ENCODE data around the gene EEFSEC. TPM values are rescaled to one million over a fixed set of nuclear protein-coding genes. Genes with fewer than 3 reads are reported as not detected.

The EEFSEC gene
- total RNA-seq, 1 experiment from 2014 or later: 9.5 TPM

- Histone ChIP-seq H3K27ac (ENCODE audit: insufficient read length, low read depth, low read length) (no peak overlapping the region), H2AK5ac (ENCODE audit: insufficient read length, low read length) (no peak overlapping the region), H4K20me1 (ENCODE audit: control insufficient read depth, insufficient read depth, insufficient read length) (no peaks in the 10 kb centered on the region), H3K79me2 (ENCODE audit: insufficient read depth, low read length) (no peaks in the 10 kb centered on the region), H2AFZ (ENCODE audit: low read length) (no peak overlapping the region), H3K14ac (ENCODE audit: insufficient read depth, low read length) (no peak overlapping the region), H3K23me2 (ENCODE audit: insufficient read length, low read depth, low read length, poor library complexity, severe bottlenecking) (no peaks in the 10 kb centered on the region), H4K8ac (replicated peaks; ENCODE audit: insufficient read length, low read depth, low read length) (no peak overlapping the region), H3T11ph (ENCODE audit: low read length) (no peak overlapping the region), H3K9ac (ENCODE audit: extremely low read depth, insufficient read length, low read length) (no peak overlapping the region), H2BK5ac (ENCODE audit: insufficient read length, low read length) (no peak overlapping the region), H3K18ac (ENCODE audit: insufficient read length, low read depth, low read length) (no peak overlapping the region), H2BK120ac (ENCODE audit: low read depth, low read length, poor library complexity, severe bottlenecking) (no peak overlapping the region), H3K23ac (ENCODE audit: insufficient read length, low read depth, low read length) (no peak overlapping the region), H2BK20ac (ENCODE audit: low read depth, low read length, poor library complexity, severe bottlenecking) (no peak overlapping the region), H3K4ac (ENCODE audit: low read depth, low read length) (no peak overlapping the region), H3K4me1 (ENCODE audit: insufficient read depth, low read length) (no peaks in the 10 kb centered on the region), H4K91ac (ENCODE audit: insufficient read length, low read depth, low read length) (no peak overlapping the region), H3K9me3 (ENCODE audit: control insufficient read depth, low read depth, low read length) (no peaks in the 10 kb centered on the region), H3K27me3 (ENCODE audit: insufficient read depth, low read length) (no peaks in the 10 kb centered on the region), H2BK15ac (ENCODE audit: low read depth, low read length) (no peak overlapping the region), H4K5ac (ENCODE audit: insufficient read length, low read depth, low read length) (no peak overlapping the region), H2BK12ac (ENCODE audit: insufficient read length, low read depth, low read length) (no peak overlapping the region), H3K4me2 (ENCODE audit: insufficient read depth, insufficient read length, low read length) (no peak overlapping the region), H3K79me1 (ENCODE audit: insufficient read depth, low read depth, low read length, poor library complexity, severe bottlenecking) (no peaks in the 10 kb centered on the region), H3K56ac (ENCODE audit: insufficient read length, low read depth, low read length) (no peak overlapping the region)
- TF ChIP-seq, protein P1, sequence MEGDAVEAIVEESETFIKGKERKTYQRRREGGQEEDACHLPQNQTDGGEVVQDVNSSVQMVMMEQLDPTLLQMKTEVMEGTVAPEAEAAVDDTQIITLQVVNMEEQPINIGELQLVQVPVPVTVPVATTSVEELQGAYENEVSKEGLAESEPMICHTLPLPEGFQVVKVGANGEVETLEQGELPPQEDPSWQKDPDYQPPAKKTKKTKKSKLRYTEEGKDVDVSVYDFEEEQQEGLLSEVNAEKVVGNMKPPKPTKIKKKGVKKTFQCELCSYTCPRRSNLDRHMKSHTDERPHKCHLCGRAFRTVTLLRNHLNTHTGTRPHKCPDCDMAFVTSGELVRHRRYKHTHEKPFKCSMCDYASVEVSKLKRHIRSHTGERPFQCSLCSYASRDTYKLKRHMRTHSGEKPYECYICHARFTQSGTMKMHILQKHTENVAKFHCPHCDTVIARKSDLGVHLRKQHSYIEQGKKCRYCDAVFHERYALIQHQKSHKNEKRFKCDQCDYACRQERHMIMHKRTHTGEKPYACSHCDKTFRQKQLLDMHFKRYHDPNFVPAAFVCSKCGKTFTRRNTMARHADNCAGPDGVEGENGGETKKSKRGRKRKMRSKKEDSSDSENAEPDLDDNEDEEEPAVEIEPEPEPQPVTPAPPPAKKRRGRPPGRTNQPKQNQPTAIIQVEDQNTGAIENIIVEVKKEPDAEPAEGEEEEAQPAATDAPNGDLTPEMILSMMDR (conservative IDR thresholded peaks at IDR 0.05): no peak
- Mint-ChIP-seq H3K27ac (0 out of 7 replicates have a peak overlapping the region, but pooled peaks of 2 of the 3 experiments have one; percentile 21 to 56), H3K4me1 (peaks cover 0 to under 1% of the 10 kb centered on the region in 2 experiments; a peak in 2 of 4 replicates), H3K4me3 (no peak overlapping the region), H3K27me3 (ENCODE audit: low read depth) (no peaks in the 10 kb centered on the region), H3K36me3 (ENCODE audit: insufficient read depth in 1 of 3, low read depth in 3 of 3) (no peaks in the 10 kb centered on the region), H3K9me3 (no peaks in the 10 kb centered on the region)
- no CpG with 5 or more reads among the region's 11 CpGs for whole genome bisulfite sequencing (ENCODE audit: extremely low coverage, insufficient read length, low lambda C conversion rate)
- DNase-seq: no peak
Observed at GRCh38 chr3:128243602-128244504, 90.6 kb downstream of the EEFSEC start.
